ENCODE results near the gene NMNAT3. TPM values are rescaled to one million over a fixed set of nuclear protein-coding genes. Genes with fewer than 3 reads are reported as not detected.

NMNAT3 gene
- total RNA-seq, 2 experiments from 2014 or later: 1.2 to 1.3 TPM

DNA sequence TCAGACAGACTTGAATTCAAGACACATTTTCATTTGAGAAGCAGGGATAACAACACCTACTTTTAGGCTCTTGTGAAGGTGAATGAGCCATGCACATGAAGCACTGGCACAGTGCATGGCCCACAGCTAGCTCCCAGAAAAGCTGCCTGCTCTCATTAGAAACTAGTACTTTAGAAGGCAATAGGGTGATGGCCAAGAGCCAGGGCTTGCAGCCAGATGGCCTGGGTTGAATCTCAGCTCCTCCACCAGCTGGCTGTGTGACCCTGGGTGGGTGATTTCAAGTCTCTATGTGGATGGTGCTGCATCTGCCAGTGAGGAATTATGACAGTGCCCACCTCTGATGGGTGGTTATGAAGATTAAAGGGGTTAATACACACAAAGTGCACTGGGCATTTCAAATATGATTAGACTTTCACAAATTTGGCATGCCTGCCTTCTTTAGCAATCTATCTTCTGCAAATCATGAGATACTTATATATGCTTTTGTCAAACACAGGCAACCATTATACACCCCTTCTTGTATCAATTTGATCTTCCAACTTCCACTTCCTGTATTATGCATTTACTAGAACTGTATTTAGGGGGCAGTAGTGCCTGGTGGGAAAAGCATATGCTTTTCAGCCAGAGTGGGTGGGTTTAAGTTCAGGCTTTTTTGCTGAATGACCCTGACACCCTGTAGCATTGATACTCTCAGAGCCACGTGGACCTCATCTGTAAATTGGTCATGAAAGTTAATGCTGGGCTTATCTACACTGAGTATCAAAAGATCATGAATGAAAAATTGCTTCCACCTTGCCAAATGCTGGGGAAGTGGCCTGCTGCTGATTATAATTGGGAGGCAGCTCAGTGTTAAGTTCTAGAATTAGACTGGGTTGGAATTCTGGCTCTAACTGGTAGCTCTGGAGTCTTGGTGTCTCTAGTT, 103.5 kb downstream of the NMNAT3 start:
- ATAC-seq (ENCODE audit: low read depth) (no peak), DNase-seq (no peak)
- H3K9me3 Mint-ChIP-seq: peaks cover 2% of the 10 kb centered on the region
- POLR2A ChIA-PET: no interaction called here
- H3K36me3 Mint-ChIP-seq: no peaks in the 10 kb centered on the region
- no peak overlapping the region for H3K4me3 Mint-ChIP-seq
- H3K27me3 Mint-ChIP-seq: no peaks in the 10 kb centered on the region
- peaks cover 1% of the 10 kb centered on the region for H3K4me1 Mint-ChIP-seq
- no peak overlapping the region for H3K27ac Mint-ChIP-seq

DNA sequence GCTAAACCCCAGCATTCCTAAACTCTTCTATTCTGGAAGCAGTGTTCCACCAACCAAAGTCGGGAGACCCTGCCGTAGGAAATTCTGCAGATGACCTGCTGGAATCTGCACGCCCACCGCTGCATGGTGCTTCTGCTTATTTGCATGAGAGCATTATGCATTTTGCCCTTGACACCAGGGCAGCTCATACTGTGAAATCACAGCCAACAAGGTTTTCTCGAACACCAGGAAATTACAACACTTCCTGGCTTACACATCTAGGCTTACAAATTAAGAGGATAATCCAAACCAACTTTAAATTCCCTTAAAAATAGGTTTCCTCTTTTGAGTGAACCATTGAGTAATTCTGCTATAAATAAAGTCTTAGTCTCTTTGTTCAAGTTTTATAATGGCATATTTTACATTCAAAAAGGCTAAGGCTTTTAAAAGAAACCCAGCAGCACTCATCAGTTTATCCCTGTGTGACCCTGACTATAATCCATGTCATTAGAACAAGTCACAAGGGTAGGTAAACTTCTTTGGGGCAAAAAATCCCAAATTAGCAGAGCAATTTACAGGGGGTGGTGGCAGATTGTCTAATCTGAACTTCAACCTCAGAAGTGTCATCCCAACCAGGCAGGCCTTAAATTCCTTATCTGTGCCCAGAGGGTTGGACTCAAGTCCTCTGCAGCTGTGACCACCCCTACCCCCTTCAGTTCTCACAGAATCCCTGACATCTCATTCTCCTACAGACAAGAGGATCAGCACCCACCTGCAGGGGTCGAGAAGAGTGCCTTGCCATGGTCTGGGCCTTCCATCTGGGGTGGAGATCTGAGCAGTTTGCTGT, 104.7 kb downstream of the NMNAT3 start:
- no peak for ATAC-seq (ENCODE audit: low read depth)
- Mint-ChIP-seq H3K4me1 (peaks cover 1% of the 10 kb centered on the region), H3K27me3 (peaks cover 4% of the 10 kb centered on the region), H3K27ac (no peak overlapping the region), H3K9me3 (peaks cover 2% of the 10 kb centered on the region), H3K36me3 (no peaks in the 10 kb centered on the region), H3K4me3 (no peak overlapping the region)
- POLR2A ChIA-PET: no interaction called here
- DNase-seq: no peak

DNA sequence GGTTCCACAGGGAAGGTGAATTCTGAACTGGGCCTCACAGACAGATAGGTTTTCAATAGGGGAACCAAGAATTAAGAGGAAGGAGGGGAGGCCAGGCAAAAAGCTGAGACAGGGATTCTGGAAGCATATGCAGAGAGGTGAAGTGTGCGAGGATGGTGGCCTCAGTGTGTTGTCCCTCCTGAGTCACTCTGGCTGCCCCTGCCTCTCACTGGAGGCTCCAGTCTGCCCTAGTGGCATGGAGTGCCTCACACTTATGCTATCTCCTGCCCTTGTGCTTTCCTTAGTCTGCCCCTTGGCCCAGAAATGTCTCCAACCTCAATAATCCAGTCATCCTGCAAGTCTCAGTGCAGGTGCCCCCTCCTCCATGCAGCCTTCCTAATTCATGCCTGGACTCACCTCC, 106.1 kb downstream of the NMNAT3 start:
- no peak overlapping the region for H3K27ac Mint-ChIP-seq
- no peak for DNase-seq
- H3K36me3 Mint-ChIP-seq: no peaks in the 10 kb centered on the region
- H3K9me3 Mint-ChIP-seq: peaks cover 2% of the 10 kb centered on the region
- peaks cover 1% of the 10 kb centered on the region for H3K4me1 Mint-ChIP-seq
- no peak overlapping the region for H3K4me3 Mint-ChIP-seq
- ATAC-seq (ENCODE audit: low read depth): no peak
- peaks cover 4% of the 10 kb centered on the region for H3K27me3 Mint-ChIP-seq
- POLR2A ChIA-PET: no interaction called here

DNA sequence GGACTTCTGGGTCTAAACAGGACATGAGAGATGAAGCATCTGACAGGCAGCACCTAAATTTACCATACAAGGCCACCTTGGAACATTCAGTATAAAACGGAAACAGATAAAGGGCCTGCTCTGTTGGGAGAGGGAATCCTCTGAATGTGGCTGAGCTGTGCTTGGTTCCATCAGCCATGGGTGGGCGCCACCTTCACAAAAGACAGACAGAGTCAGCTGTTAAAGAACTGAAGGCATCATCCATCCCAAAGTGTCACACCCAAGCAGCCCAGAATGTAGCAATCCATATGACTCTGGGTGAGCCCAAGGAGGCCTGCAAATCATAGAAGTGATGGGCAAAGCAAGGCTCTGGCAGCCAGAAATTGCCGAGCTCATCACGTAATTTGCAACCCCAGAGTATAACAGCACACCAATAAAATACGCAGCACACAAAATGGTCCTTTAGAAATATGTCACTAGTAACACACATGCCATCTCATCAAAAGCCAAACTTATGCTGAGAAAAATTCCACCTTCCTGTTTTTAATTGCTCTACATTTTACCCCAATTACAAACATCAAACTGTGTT, 113.4 kb downstream of the NMNAT3 start:
- Mint-ChIP-seq H3K4me3 (no peak overlapping the region), H3K4me1 (no peaks in the 10 kb centered on the region), H3K27me3 (peaks cover 4% of the 10 kb centered on the region), H3K36me3 (no peaks in the 10 kb centered on the region), H3K27ac (no peak overlapping the region), H3K9me3 (no peaks in the 10 kb centered on the region)
- ATAC-seq (ENCODE audit: low read depth) (no peak), DNase-seq (no peak)
- POLR2A ChIA-PET: no interaction called here

DNA sequence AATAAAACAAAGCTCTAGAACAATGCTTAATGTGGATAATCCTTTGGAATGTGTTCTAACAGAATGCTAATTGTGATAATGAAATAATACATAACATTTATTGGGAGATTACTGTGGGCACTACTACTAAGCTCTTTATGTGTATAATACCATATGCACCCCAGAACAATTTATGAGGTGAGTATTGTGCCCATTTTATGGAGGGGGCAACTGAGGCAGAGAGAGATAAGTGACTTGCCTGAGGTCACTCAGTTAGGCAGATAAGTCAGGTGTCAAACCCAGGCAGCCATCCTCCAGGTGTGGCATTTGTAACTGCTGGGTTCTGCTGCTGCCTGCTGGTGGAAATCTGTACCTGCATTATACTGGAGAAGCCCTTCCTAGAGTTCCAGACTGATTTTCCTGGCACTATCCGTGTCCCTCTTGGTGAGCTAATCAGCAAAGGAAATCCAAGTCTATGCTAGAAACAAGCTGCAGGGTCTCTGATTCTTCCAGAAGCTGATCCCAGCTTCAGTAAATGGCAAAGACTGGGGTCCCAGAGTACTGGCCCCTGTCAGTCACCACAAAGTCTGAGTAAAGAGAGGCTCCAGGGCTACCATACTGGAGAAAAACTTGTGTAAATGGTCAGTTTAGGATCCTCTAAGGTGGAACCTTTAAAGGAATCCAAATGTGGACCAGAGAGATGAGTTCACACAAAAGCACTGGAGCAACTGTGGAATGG, 115.7 kb downstream of the NMNAT3 start:
- no peaks in the 10 kb centered on the region for H3K4me1 Mint-ChIP-seq
- H3K27ac Mint-ChIP-seq: no peak overlapping the region
- no peak overlapping the region for H3K4me3 Mint-ChIP-seq
- no peaks in the 10 kb centered on the region for H3K27me3 Mint-ChIP-seq
- DNase-seq (no peak), ATAC-seq (ENCODE audit: low read depth) (no peak)
- no peaks in the 10 kb centered on the region for H3K36me3 Mint-ChIP-seq
- no peaks in the 10 kb centered on the region for H3K9me3 Mint-ChIP-seq
- POLR2A ChIA-PET: no interaction called here

DNA sequence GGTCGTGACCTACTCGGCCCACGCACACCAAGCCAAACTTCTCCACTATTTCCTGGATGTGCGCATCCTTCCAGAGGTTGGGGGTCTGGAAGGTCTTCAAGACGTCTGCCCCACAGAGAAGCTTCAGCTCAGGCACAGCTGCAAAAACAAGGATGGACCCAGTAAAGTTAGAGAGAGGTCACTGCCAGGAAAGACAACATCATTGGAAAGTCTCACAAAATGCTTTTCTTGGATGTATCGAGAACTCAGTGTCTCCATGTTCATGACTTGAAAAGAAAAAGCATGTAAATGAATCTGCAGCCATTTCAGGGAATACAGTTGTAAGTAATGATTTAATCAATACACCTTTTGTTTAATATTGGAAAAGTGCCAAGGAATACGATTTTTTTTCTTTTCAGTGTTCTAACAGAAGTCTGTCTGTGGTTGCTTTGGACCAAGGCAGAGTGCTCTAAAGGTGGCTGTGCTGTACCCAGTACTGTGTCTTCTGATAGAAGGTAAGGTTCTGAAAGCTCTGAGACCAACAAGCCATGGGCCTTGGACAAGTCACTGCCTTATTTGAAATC, 116.4 kb downstream of the NMNAT3 start:
- Mint-ChIP-seq H3K27me3 (no peaks in the 10 kb centered on the region), H3K4me1 (no peaks in the 10 kb centered on the region), H3K36me3 (no peaks in the 10 kb centered on the region), H3K27ac (no peak overlapping the region), H3K9me3 (no peaks in the 10 kb centered on the region), H3K4me3 (no peak overlapping the region)
- POLR2A ChIA-PET: no interaction called here
- ATAC-seq (ENCODE audit: low read depth): no peak
- no peak for DNase-seq

DNA sequence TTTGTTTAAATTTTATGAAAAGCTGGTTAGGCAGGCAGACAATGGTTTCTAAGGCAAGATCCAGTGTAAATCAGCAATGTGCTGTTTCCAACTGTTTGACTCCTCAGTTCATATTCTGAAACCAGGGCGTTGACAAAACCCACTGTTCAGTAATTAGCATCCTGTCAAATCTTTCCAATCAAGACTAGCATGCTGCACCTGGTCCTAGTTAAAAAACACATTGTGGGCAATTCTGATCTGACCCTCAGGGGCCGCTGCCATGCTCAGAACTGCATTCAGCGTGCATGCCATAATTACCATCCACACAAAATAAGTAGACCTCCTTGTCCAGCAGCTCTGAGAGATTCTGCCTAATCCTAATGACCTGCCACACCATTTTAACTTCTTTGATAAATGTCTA, 117.4 kb downstream of the NMNAT3 start:
- Mint-ChIP-seq H3K27me3 (no peaks in the 10 kb centered on the region), H3K27ac (no peak overlapping the region), H3K9me3 (no peaks in the 10 kb centered on the region), H3K36me3 (no peaks in the 10 kb centered on the region), H3K4me1 (no peaks in the 10 kb centered on the region), H3K4me3 (no peak overlapping the region)
- ATAC-seq (ENCODE audit: low read depth) (no peak), DNase-seq (no peak)
- POLR2A ChIA-PET: no interaction called here

DNA sequence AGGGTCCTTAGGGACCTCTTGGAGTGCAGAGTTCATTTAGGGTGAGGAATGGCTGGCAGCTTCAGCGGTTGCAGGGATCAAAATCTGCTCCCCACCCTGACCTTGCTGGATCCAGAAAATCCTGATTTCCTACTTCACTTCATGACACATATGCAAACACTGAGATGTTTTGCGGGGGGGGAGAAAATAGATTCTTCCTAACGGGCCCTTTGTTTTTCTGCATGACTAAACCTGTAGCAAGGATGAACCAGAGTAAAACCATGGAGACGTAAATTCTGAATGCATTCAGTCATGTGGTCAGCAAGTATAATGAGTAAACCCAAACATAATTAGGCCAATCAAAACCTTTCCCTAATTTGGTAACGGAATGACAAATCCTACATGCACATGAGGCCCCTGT, 118.2 kb downstream of the NMNAT3 start:
- no peak for ATAC-seq (ENCODE audit: low read depth)
- Mint-ChIP-seq H3K4me1 (no peaks in the 10 kb centered on the region), H3K27me3 (peaks cover 2% of the 10 kb centered on the region), H3K4me3 (no peak overlapping the region), H3K36me3 (no peaks in the 10 kb centered on the region), H3K27ac (no peak overlapping the region), H3K9me3 (no peaks in the 10 kb centered on the region)
- POLR2A ChIA-PET: no interaction called here
- DNase-seq: no peak

DNA sequence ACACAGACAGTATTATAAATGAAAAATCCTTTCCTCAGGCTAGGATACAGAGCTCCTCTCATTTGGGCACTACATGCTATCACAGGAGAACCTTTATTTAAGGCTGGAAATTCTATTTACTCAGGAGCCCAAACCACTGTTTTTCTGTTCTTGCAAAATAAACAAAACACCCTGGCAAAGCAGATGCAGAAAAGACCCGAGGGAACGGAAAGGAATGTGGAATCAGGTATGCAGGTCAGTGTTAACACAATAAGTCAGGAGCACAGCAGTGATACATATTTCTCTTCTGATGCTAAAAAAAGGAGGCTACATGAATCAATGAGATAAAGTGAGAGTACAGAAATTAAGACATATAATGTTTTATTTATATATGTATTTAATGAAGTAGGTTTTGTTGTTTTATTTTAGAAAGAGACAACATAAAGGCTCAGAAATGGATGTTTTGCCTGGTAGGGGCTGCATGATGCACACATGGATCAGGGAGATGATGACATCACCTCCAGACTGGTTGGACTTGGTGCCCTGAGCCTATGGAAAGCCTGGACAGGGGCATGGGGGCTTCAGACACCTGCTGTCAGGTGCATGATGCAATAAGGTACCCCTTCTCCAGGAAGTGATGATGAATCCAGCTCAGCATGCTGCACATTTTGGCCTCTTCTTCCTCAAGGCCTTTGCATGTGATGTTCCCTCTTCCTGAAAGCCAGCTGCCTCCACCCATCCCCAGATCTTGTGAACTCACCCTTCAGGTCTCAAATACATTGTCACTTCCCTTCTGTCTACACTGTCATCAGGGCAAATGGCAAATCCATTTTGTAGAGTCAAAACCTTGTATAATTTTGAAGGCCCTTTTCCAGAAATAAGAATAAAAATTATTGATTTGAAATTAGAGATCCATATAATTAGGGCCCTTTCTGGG, 119.2 kb downstream of the NMNAT3 start:
- H3K27me3 Mint-ChIP-seq: peaks cover 4% of the 10 kb centered on the region
- POLR2A ChIA-PET: no interaction called here
- H3K36me3 Mint-ChIP-seq: no peaks in the 10 kb centered on the region
- ATAC-seq (ENCODE audit: low read depth) (no peak), DNase-seq (no peak)
- no peak overlapping the region for H3K27ac Mint-ChIP-seq
- no peaks in the 10 kb centered on the region for H3K9me3 Mint-ChIP-seq
- H3K4me1 Mint-ChIP-seq: no peaks in the 10 kb centered on the region
- H3K4me3 Mint-ChIP-seq: no peak overlapping the region

DNA sequence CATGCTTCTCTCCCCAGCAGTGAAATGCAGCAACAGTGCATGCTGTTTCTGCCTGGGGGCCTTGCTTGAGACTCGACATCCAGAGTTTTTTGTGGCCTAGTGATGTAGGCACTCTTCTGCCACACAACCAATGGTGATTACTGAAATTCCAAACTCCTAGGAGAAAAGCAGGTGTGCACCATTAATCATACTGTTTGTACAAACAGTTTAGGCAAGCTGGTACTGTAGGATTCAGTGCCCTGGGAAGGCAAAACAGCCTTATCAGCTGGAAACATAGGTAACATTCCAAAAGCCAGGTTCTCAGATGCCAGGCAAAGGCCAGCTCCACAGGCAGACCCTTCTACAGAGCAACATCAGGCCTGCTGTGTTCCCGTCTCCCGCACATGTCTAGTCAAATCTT, 120.7 kb downstream of the NMNAT3 start:
- H3K9me3 Mint-ChIP-seq: no peaks in the 10 kb centered on the region
- H3K4me1 Mint-ChIP-seq: no peaks in the 10 kb centered on the region
- peaks cover 4% of the 10 kb centered on the region for H3K27me3 Mint-ChIP-seq
- POLR2A ChIA-PET: no interaction called here
- no peaks in the 10 kb centered on the region for H3K36me3 Mint-ChIP-seq
- DNase-seq (no peak), ATAC-seq (ENCODE audit: low read depth) (no peak)
- no peak overlapping the region for H3K27ac Mint-ChIP-seq
- no peak overlapping the region for H3K4me3 Mint-ChIP-seq

DNA sequence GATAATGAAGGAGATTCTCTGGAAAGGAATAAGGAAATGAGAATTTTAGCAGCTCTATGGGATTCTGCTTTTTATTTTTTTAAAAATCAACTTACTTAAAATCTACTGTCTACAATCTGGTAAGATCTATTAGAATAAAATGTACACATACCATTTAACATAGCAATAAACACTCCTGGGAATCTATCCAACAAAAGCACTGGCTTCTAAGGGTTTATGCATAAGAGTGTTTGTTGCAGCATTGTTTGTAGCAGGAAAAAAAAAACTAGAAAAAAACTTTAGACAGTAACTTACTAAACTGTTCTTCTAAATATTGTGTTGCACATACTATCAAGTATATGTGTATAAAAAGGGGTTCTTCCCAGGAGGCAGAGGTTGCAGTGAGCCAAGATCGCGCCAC, 122.5 kb downstream of the NMNAT3 start:
- POLR2A ChIA-PET: no interaction called here
- H3K27me3 Mint-ChIP-seq: peaks cover 4% of the 10 kb centered on the region
- ATAC-seq (ENCODE audit: low read depth): no peak
- H3K27ac Mint-ChIP-seq: no peak overlapping the region
- H3K4me1 Mint-ChIP-seq: no peaks in the 10 kb centered on the region
- H3K9me3 Mint-ChIP-seq: no peaks in the 10 kb centered on the region
- DNase-seq: no peak
- no peak overlapping the region for H3K4me3 Mint-ChIP-seq
- H3K36me3 Mint-ChIP-seq: no peaks in the 10 kb centered on the region

DNA sequence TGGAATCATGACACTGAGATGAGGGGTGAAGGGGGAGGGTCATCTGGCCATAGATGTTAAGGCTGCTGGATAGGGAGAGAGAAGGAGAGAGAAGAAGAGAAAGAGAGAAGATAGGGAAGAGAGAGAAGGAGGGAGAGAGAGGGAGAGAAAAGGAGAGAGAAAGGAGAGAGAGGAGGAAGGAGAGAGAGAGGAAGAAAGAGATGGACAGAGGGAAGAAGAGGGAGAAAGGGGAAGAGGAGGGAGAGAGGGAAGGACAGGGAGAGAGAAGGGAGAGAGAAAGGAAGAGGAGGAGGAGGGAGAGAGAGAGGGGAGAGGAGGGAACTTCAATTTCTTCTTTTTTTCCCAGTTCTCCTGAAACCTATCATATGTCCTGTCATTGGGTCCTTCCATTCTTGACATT, 123.1 kb downstream of the NMNAT3 start:
- no peak overlapping the region for H3K27ac Mint-ChIP-seq
- no peaks in the 10 kb centered on the region for H3K4me1 Mint-ChIP-seq
- ATAC-seq (ENCODE audit: low read depth) (no peak), DNase-seq (no peak)
- no peak overlapping the region for H3K4me3 Mint-ChIP-seq
- no peaks in the 10 kb centered on the region for H3K9me3 Mint-ChIP-seq
- no peaks in the 10 kb centered on the region for H3K36me3 Mint-ChIP-seq
- H3K27me3 Mint-ChIP-seq: peaks cover 4% of the 10 kb centered on the region
- POLR2A ChIA-PET: no interaction called here
